Limb (tissue), 2 donors: Measurements from ENCODE around the gene TMEM120B.

Experiments
- DNase-seq, 2 donors: peaks; one replicate each; pipeline ENCODE4 v3.0.0-alpha.2; 2016; ENCODE audit errors: extremely low spot score in 2 of 2

TMEM120B gene

DNA sequence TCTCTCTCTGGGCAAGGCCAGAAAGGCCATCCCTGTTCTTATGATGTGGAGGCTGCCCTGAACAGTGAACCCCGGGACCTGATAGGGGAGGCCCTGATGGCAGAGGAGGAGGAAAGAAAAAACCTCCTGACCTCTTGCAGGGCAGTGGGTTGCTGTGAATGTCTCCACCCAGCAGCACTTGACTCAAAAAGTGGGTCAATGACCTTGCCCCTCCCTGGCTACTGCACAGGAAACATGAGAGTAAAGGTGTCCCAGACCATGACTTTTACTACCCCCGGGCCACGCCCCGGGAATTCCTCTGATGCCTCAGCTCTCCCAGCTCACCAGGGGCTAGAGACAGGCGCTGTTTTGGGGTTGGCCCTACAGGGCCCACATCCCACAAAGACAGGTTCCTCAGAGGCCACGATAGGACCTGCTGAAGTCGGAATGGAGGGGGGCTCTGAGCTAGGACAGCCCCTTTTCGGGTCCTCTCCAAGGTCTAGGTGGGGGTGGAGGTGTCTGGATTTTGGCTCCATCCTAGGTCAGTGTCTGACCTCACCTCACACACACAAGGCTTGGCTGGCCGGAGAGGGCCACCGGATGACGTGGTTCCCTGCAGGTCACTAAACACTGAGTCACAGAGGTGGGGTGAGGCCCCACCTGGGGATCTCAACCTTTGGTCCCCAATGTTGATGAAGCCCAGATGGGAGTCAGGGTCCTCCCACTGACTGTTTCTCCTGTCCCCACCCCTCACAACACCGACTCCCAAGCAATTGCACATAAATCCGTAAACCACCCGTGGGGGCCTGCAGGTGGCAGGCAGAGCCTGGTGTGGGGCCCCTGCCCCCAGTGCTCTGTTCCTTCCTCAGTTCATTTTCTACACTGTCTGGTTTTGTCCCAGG is 79.4 kb downstream of the TMEM120B start:
- DNase-seq: peak in 1 of 2 donors; percentile 29

DNA sequence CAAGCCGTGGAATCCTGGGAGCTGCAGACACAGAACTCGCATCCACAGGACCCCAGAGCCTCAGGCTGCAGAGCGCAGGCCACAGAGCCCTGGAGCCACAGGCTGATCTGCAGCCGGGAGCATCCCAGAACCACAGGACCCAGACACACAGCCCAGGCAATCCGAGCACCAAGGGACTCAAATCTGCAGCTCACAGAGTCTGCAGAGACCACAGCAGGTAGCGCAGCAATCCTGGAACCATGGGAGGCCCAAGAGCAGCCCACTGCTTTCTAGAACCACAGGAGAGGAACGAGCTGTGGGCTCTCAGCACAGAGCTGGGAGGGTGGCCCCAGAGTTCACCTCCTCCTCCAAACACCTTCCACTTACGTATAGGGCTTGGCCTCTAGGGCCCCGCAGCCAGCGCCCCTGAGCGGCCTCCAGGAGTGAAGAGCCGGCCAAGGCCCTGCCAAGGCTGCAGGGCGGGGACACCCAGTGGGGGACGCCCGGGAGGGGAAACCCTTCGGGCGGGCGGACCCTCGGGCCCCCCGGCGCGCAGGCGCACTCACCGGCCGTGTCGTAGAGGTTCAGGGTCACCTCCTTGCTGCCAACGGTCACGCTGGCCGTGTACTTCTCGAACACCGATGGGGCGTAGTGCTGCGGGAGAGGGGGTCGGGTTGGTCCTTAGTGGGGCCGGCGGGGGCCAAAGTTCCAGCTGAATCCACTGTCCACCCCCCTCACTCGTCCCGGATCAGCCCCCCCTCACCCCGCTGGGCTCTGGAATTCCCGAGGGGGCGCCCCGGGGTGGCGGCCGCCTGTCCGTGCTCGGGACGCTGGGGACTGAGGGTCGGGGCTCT is 80.3 kb downstream of the TMEM120B start:
- peak in 1 of 2 donors; percentile 51 for DNase-seq

DNA sequence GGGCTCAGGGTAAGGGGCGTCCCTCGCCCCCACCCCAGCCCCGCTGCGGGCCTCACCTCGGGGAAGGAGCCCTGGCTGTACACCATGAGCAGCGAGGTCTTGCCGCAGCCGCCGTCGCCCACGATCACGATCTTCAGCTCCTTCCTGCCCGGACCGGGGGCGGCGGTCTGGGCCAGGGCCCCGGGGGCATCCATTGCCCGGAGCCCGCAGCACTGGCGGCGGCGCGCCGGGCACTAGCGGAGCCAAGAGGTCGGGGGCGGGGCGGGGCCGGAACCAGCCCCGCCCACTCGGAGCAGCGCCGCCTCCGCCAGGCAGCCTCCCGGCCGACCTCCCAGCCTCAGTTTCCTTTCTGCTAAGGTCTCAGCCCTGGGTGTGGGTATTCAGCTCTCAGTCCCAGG is 80.9 kb downstream of the TMEM120B start, which contains the start of gene RHOF:
RHOF (minus strand) TSS at position 249 of the 398 bp plus-strand sequence; CDS start at position 194, 55 bp downstream.
- no peak for DNase-seq

DNA sequence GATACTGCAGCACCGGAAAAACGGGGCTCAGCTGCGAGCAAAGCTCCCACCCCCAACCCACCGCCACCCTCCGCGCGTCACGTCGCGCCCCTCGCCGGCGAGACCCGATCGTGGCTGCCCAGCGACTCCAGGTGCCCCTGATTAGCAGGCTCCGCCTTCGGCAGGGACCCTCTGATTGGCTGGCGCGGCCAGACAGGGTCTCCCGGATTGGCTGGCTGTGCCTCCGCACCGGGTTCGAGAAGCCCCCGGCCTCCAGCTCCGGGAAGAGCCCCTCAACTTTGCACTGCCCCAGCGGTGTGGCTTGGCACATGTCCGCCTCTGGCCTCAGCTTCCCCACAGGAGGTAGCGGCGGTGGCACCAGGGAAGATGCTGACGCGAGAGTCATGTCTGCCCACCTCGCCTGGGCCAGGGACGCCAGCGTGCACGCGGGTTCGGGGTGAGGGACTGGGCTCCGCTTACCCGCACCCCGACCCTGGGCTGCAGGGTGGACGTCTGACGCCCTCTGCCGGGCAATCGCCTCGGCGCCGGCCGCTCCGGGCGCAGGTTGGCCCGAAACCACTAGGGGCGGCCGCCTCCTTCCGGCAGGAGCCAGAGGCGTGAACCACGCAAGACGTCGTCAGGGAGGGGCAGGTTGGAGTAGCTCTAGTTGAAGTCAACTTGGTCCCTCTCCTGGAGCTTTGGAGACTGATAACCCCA is 81.4 kb downstream of the TMEM120B start:
- peak; percentile 89 to 95 for DNase-seq

DNA sequence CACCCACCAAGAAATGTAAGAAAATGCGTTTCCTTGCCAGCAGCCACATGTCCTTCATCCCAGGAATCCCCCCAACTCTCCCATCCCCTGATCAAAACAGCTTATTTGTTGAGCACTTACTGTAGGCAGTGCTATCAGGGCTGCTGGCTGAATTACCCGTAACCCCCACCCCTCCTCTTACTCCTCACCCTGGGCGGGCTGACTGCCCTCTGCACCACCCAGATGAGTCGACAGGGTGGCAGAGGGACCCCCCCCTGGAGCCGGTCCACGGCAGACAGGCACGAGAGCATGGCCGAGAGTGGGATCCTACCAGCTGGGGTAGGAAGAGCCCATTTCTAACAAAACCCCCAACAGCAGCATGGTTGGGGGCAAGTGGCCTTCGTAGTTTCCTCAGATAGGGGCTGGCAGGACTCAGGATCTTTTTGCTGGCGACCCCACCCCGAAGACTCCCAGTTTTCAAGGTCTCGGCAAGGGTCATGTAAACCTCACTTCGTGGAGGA is 82.0 kb downstream of the TMEM120B start:
- DNase-seq: no peak

DNA sequence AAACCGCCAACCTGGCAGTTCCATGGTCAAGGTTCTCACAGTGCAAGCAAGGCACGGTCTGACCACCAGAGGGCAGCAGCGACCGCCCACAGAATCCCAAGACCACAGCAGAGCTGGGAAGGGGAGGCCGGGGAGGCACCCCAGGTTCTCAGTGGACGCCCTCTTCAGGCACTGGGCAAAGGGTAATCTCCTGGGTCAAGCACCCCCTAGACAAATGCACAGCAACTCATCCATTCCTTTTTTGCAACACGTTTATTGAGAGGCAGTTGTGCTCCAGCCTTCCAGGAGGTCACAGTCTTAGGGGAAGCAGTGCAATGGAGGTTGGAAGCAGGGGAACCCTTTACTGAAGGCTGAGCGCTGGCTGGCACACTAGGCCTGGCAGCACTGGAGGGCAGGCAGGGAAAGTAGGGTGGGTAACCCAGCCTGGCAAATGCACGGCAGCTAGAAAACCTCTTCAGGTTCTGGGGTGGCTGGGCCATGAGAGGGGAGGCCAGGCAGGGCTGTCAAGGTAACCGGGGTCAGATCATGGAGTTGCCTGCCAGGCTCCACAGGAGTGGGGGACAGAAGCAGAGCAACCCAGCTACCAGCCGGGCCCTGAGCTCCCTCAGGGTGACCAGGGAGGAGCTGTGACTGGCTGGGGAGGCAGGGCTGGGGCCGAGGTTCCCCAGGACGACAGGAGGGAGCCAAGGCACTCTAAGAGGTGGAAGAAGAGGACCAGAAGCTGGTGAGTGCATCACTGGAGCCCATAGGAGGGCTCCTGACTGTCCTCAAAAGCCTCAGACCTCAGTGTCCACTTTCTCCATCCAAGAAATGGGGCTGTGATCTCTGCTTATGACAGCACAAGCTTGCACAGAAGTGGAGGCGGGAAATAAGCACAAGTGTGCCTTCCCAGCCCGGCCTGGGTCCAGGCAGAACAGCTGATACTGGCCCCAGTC is 82.7 kb downstream of the TMEM120B start:
- peak; percentile 65 to 94 for DNase-seq

DNA sequence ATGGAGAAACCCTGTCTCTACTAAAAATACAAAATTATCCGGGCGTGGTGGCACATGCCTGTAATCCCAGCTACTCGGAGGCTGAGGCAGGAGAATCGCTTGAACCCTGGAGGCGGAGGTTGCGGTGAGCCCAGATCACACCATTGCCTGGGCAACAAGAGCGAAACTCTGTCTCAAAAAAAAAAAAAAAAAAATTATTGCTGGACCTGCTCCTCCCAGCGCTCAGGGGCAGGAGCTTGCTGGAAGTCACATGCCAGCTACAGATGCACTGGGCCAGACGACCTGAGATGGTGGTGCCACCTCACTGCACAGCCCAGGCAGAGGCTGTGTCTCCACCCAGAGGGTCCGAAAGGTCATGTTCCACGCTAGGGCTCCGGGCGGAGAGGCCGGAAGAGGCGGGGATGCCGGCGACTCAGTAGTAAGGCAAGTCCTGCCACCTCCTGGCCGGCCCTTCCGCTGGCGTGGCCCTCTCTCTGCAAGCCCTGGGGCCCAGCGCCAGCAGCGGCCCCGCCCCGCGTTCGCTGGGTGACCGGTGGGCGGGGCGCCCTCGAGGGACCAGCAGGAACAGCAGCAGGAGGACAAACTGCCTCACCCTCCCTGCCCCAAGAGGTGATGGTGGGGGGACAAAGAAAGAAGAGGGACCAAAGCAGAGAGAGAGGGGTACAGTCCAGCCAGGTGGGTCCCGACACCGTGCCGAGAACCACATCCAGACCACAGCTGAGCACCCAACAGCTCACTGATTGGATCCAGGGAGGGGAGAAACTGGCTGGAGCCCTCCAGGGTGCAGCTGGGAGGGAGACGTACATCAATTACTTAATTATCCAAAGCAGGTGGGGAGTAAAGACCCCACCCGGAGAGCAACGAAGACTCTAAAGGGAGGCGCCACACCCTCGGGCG is 84.6 kb downstream of the TMEM120B start:
- DNase-seq: peak in 1 of 2 donors; percentile 75

DNA sequence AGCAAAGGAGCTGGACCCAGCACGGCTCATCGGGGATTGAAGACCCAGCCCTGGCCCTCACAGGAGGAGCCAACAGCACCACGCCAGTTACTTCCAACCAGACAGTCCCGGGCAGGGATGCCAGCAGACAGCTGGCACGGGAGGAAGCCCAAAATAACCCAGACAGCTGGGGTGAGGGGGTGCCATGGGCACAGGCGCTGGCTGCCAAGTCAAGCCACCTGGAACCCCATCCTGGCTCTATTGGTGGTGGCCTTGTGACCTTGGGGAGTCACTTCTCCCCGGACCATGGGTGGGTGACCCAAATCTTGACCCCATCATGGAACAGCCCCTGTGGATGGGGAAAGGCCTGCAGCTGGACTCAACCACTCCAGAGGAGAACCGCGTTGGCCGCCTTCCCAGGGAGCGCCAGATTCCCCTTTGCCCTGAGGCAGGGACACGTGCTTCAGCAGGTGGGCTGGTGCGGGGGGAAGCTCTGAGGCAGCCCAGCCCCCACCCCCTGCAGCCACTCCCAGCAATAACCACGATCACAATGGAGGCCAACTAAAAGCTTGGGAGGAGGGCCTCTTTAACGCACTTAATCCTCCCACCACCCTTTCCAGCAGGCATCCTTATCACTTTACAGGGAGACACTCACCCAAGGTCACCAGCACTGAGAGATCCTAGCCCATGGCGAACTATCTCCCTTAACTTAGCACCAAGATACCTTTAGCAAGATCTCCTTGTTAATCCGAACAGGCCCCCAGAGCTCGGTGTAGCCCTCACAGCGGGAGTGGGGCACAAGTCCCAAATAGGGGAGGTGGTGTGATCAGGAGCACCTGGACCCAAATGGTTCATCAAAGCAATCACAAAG is 85.6 kb downstream of the TMEM120B start:
- peak in 1 of 2 donors; percentile 78 for DNase-seq

DNA sequence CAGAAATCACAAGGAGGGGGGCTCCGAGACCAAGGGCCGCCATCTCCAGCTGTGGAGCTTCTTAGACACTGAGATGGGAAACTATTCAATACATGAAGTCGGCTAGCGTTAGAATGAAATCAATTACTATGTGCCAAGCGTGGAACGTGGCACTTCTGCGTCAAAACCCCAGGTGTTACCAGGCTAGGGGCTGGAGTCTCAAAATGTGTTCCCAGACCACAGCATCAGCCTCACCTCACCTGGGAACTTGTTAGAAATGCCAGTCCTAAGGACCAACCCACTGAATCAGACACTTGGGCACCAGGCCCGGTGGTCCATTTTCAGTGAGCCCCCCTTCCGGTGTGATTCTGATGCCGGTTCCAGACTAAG is 86.2 kb downstream of the TMEM120B start:
- no peak for DNase-seq

DNA sequence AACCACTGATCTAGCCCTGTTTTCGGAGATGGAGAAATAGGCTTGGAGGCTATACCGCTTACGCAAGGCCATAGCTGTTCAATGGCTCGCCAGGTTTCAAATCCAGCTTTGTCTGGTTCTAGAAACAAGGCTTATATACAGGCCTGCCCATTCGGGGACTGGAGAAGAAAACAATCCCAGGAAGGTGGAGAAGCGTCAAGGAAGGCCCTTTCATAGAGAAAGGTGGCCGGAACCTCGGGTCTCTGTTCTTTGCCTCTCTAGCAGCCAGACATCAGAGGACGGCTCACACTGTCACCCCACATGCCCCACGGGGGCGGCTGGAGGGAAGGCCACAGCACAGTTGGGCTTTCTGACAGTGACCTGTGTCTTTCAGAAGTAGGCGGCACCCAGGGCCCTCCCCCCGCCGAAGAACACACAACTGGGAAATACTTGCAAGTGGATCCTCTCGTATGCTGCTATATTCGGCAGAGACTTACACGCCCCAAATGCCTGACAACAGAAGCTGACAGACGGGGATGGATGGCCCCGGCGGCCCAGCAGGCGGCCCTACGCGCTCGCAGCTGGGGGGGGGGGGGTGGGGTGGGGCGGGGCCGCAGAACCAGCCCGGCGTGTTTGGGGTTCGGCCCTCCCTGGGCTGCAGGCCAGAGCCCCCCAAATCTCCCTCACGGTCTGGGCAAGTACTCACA is 86.7 kb downstream of the TMEM120B start:
- peak; percentile 73 to 84 for DNase-seq

DNA sequence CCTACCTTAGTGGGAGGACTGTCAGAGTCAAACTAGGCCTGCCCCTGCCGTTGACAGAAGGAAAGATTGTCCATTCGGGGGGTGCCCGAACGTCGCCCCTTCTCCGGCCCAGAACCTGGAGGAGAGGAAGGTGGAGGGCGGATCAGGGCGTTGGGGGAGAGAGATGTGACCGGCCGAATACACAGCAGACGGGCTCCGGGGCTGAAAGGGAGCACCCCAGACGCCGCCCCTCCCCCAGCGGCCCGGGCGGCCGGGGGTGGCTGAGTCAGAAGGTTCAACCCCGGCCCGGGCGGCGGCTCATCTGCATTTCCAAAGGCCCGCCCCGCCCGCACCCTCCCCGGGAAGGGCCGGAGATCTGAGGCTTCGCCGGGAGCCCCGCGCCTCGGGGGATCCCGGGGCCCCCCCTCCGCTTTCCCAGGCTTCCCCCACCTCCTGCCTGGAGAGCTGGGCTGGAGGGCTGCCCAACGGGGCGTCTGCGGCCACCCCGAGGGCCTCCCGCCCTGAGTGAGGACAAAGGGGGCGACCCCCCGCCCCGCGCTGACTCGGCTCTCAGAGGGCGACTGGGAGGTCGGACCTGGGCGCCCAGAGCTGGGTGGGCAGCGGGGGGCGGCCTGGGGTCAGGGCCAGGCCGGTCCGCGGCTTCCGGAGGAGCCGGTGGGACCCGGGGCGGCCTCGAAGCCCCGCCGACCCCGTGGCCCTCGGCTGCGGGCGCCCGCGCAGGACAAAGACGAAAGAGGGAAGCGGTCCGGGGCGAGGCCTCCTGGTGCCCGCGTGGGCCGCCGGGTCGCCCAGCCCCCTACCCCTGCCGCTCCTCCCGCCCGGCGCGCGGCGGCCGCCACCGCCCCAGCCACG is 87.5 kb downstream of the TMEM120B start:
- peak; percentile 65 to 71 for DNase-seq

DNA sequence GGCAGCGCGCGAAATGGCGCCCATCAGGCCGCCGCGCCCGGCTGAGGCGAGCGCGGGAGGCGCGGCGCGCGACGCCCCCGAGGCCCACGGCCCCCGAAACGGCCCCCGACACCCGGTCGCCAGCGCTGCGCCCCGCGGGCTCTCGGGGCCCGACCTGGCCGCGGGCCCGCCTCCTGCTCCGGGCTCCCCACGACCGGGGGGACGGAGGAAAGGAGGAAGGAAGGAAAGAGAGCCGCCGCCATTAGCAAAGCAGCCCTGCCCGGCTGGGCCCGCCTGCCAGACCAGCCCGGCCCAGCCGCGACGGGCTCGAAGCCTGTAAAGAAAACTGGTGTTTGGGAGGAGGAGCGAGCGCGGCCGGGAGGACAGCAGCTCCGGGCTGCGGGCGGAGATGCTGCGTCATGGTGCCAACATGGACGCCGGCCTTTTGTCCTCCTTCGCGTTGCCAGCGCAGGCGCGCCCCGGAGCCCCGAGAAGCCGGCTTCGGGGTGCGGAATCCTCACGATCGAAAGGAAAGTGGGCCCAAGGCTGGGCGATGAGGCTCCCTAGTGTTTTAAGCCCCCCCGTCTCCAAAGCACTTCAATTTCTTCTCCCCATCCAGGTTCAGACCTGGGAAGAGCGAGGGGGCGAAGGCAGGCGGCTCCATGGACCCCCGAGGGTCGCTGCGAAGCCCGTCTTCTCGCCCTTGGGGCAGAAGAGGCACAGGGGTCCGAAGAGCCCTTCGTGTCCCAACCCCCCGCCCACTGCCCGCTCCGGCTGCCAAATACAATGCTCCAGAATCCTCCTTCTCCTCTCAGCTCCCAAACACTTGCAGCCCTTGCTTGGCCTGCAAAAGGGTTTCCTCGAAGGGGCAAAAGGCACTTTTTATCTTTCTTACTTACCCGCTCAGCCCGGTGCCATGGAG is 88.4 kb downstream of the TMEM120B start:
- peak in 1 of 2 donors; percentile 81 for DNase-seq

DNA sequence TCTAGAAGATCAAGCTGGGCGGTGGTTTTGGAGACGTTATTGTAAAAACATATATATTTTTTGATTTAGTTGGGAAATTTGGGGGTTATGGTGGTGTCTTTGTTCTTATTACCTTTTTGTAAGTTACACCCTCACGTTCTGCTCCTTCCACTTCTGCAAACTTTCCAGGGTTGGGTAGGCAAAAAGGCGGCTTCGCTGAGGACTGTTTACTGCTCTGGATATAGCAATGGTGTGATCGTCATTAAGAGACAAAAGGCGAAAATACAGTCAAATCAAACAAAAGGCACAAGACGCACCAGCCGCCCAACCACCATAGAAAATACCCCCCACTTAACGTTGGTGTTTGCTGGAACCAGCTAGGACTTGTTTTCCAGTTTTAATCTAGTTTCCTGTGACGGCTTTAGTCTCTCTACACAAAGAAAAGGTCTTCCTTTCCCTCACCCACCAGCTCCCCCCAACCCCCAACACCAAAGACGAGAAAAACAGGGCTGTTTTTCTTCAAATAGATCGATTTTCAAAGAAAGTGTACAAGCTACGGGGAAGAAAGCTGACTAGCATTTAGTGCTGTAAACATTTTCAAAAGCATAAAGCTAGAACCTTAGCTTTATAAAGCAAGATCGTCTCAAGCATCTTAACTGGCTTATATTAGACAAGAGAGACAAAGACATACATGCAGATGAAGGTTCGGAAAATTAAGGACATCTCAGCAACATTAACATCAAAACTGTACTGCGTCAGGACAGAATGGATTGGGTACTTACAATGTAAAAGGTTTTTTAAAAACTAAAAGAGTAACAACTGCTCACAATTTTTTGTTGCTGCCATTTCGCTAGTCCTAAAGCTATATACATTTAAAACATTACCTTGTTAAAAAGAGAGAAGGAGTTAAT is 89.3 kb downstream of the TMEM120B start:
- DNase-seq: peak in 1 of 2 donors; percentile 51

DNA sequence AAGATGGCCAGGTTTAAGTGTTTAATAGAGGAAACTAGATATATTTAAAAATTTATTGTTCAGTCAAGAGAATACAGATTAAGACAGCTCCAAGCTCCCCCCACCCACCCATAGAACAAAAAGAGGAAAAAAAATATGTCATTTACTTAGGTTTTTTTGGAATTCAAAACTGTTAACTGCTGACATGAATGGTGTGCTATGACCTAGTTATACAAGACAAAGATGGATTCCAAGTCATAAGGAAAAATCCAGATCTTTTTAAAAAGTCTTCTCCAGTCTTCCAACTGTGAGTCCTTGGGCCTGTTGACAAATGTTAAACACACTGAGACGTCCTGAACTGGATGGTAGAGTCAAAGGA is 89.9 kb downstream of the TMEM120B start:
- no peak for DNase-seq
